ENCODE data around the gene ATG4B.

DNA sequence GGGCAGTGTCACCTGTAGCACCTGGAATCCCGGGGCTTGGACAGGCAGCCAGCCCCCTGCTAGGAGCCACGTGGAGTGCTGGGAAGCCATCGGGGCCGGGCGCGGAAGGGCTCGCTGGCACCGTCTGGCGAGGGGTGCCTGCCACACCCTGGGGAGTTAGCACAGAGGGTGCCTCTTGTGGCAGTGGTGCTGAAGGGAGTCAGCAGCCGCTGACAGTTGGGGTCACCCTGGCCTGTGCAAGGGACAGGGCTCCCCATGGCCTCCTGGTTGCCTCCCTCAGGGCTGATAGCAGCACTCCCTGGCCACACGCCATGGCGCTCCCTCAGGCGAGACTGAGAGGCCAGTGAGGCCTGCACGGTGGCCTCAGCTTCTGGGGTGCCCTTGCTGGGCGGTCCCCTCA is 83.1 kb downstream of the ATG4B start:
- TF ChIP-seq SP1 (CRISPR knock-in tag; conservative IDR thresholded peaks at IDR 0.05) = no peak
- TF ChIP-seq, protein P1, sequence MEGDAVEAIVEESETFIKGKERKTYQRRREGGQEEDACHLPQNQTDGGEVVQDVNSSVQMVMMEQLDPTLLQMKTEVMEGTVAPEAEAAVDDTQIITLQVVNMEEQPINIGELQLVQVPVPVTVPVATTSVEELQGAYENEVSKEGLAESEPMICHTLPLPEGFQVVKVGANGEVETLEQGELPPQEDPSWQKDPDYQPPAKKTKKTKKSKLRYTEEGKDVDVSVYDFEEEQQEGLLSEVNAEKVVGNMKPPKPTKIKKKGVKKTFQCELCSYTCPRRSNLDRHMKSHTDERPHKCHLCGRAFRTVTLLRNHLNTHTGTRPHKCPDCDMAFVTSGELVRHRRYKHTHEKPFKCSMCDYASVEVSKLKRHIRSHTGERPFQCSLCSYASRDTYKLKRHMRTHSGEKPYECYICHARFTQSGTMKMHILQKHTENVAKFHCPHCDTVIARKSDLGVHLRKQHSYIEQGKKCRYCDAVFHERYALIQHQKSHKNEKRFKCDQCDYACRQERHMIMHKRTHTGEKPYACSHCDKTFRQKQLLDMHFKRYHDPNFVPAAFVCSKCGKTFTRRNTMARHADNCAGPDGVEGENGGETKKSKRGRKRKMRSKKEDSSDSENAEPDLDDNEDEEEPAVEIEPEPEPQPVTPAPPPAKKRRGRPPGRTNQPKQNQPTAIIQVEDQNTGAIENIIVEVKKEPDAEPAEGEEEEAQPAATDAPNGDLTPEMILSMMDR (IDR thresholded peaks at IDR 0.05) = no peak
